Kidney (tissue), 22 donors: ENCODE measurements around the gene PDE4A. TPM values are rescaled to one million over a fixed set of nuclear protein-coding genes. Genes with fewer than 3 reads are reported as not detected.
"Not testable (repeated sequence)": the region's sequence is repeated elsewhere in the genome, so short reads cannot be mapped to it uniquely, and the experiment has no call there.

Experiments
- DNase-seq, 5 donors: peaks; one replicate each; pipeline ENCODE4 v3.0.0-alpha.2; 2013 to 2020
- FAIRE-seq: peaks from 2 replicates; lab custom pipeline; 2012; peaks lifted over from hg19 to GRCh38; lab: Jason Lieb, UNC
- H3K27ac ChIP-seq, 2 donors: one replicate each; pipeline ENCODE4 v1.7.0; 2013; ENCODE audit warnings: low read depth in 2 of 2, low read length in 2 of 2, inconsistent platforms in 1 of 2
- H3K27me3 ChIP-seq: one replicate; pipeline ENCODE4 v1.7.1; 2013; ENCODE audit warnings: low read length, inconsistent platforms; ENCODE audit not compliant: control insufficient read depth, insufficient read depth
- H3K36me3 ChIP-seq, 3 donors: one replicate each; pipeline versions ENCODE4 v1.7.0 to v1.7.1; 2013; ENCODE audit warnings: low read length in 3 of 3, control low read depth in 1 of 3, inconsistent platforms in 1 of 3; ENCODE audit not compliant: insufficient read depth in 3 of 3, control insufficient read depth in 2 of 3
- H3K4me1 ChIP-seq, 3 donors: one replicate each; pipeline versions ENCODE4 v1.7.0 to v1.7.1; 2013; ENCODE audit warnings: low read length in 3 of 3, inconsistent platforms in 1 of 3, low read depth in 1 of 3; ENCODE audit not compliant: control insufficient read depth in 2 of 3, insufficient read depth in 2 of 3
- H3K4me3 ChIP-seq, 3 donors: one replicate each; pipeline versions ENCODE4 v1.7.0 to v1.8.1; 2013; ENCODE audit warnings: low read length in 3 of 3, control low read depth in 1 of 3, inconsistent platforms in 1 of 3
- H3K9ac ChIP-seq, 3 donors: one replicate each; pipeline versions ENCODE4 v1.7.0 to v1.7.1; 2013; ENCODE audit warnings: low read length in 3 of 3, control low read depth in 1 of 3, inconsistent platforms in 1 of 3
- H3K9me3 ChIP-seq, 3 donors: one replicate each; pipeline versions ENCODE4 v1.7.0 to v1.7.1; 2013; ENCODE audit warnings: low read length in 3 of 3, control low read depth in 1 of 3, inconsistent platforms in 1 of 3; ENCODE audit not compliant: control insufficient read depth in 2 of 3, insufficient read depth in 1 of 3
- CTCF ChIP-seq: IDR thresholded peaks from 3 replicates; pipeline ENCODE4 v1.5.1; 2012; ENCODE audit warnings: mild to moderate bottlenecking, moderate library complexity, borderline replicate concordance; ENCODE audit not compliant: insufficient read depth; ENCODE audit errors: extremely low read depth
- intact Hi-C: fragments of 100-400 bp; cut with DNase I; formaldehyde crosslinking; loops from one replicate; pipeline ENCODE4 v1.11.1; 2022
- long read RNA-seq, 10 donors: library from polyadenylated mRNA in 1 of 10; unstranded in 1 of 10; transcript quantifications; one replicate each; pipeline ENCODE4 v2.0.0 and lab custom pipeline, GENCODE V29; 2021 to 2026
- polyA plus RNA-seq: library from polyadenylated mRNA; stranded (reverse); fragments of 350-450 nt; fragmentation: Illumina TruSeq; extraction: RNeasy Lipid Tissue Mini Kit (QIAGEN cat#74804); gene quantifications from one replicate; pipeline ENCODE4 v1.2.3, GENCODE V29; 2014; ENCODE audit warnings: low read depth, low replicate concordance; ENCODE audit not compliant: insufficient read depth
- total RNA-seq: library from RNA; stranded (reverse); fragmentation: NEBNext Ultra II Directional; extraction: Animal tissue kit (Norgen Biotek cat#: 25700); gene quantifications from one replicate; pipeline ENCODE4 v1.2.1, GENCODE V29; 2021
- donor health status: control.
- donor health status: control.
- donor health status: control.
- donor health status: control.
- donor health status: control.
- donor health status: DM: yes; HTN: yes; CAD: no.
- donor health status: Normal renal cell carcinoma (clear cell type).

Gene PDE4A
- total RNA-seq (17.5 TPM), polyA plus RNA-seq (4.5 TPM)
- long read RNA-seq, donor 1, partial matches to known transcripts = 0 of 1 reads
- long read RNA-seq, donor 1, other reads (novel, unspliced or antisense) = 0 of 1 reads
- long read RNA-seq, donor 2 = 0 reads
- long read RNA-seq, donor 3, partial matches to known transcripts = 0 of 2 reads
- long read RNA-seq, donor 3, other reads (novel, unspliced or antisense) = 0 of 2 reads
- long read RNA-seq, donor 4 = 0 reads
- long read RNA-seq, donor 5 = 0 reads
- long read RNA-seq, donor 6 = 0 reads
- long read RNA-seq, donor 7, transcript PDE4A-201 (15 exons, 2,583 nt) = major isoform, 14 of 23 reads
- long read RNA-seq, donor 7, partial matches to known transcripts = 3 of 23 reads
- long read RNA-seq, donor 7, other reads (novel, unspliced or antisense) = 4 of 23 reads
- long read RNA-seq, donor 8, partial matches to known transcripts = 0 of 1 reads
- long read RNA-seq, donor 8, other reads (novel, unspliced or antisense) = 0 of 1 reads
- long read RNA-seq, donor 9 = 0 reads
- long read RNA-seq, donor 10, partial matches to known transcripts = 0 of 2 reads
- long read RNA-seq, donor 10, other reads (novel, unspliced or antisense) = 0 of 2 reads

- H3K36me3 ChIP-seq = no peaks in the 10 kb centered on the region
- DNase-seq = peak in 3 of 5 donors; percentile 42 to 73 (median 57)
- TF ChIP-seq CTCF = no peak
- H3K4me1 ChIP-seq = peaks cover 0 to 22% (median 3%) of the 10 kb centered on the region in 3 donors
- no peak within 1 kb of the TSS for H3K27ac ChIP-seq
- peaks cover 51% of the 10 kb centered on the region for H3K27me3 ChIP-seq
- H3K9ac ChIP-seq = no peak within 1 kb of the TSS
- intact Hi-C loops = no loop called here
- no peak for FAIRE-seq
- peak within 1 kb of the TSS in 1 of 3 donors; percentile 26 for H3K4me3 ChIP-seq
- no peaks in the 10 kb centered on the region for H3K9me3 ChIP-seq
Observed at GRCh38 chr19:10420444-10421239, at the start of gene PDE4A. TSS of gene PDE4A (plus strand) at chr19:10420538. CDS start at chr19:10420765, 227 bp downstream.

GRCh38 chr19:10372690-10373089 is 47.6 kb upstream of the PDE4A start:
- Histone ChIP-seq H3K4me1 (no peaks in the 10 kb centered on the region), H3K9ac (no peak overlapping the region), H3K27me3 (no peaks in the 10 kb centered on the region), H3K4me3 (no peak overlapping the region), H3K27ac (no peak overlapping the region), H3K36me3 (peaks cover 0 to 7% (median 0%) of the 10 kb centered on the region in 3 donors), H3K9me3 (no peaks in the 10 kb centered on the region)
- no peak for DNase-seq
- no peak for FAIRE-seq
- intact Hi-C loops = no loop called here
- TF ChIP-seq CTCF = no peak

GRCh38 chr19:10374931-10375330 is 45.4 kb upstream of the PDE4A start:
- intact Hi-C loops = no loop called here
- DNase-seq (no peak), FAIRE-seq (no peak)
- TF ChIP-seq CTCF = no peak
- Histone ChIP-seq H3K4me3 (no peak overlapping the region), H3K27ac (no peak overlapping the region), H3K4me1 (peaks cover 3 to 5% (median 5%) of the 10 kb centered on the region in 3 donors), H3K27me3 (no peaks in the 10 kb centered on the region), H3K36me3 (peaks cover 0 to 2% (median 0%) of the 10 kb centered on the region in 3 donors), H3K9me3 (no peaks in the 10 kb centered on the region), H3K9ac (no peak overlapping the region)

GRCh38 chr19:10377140-10377640 is 43.1 kb upstream of the PDE4A start:
- H3K36me3 ChIP-seq, FAIRE-seq, H3K27me3 ChIP-seq, H3K4me1 ChIP-seq, H3K9ac ChIP-seq, DNase-seq, H3K27ac ChIP-seq, H3K9me3 ChIP-seq, H3K4me3 ChIP-seq, intact Hi-C loops: not testable (repeated sequence)
